ENCODE data around the gene METTL16.

METTL16 gene

DNA sequence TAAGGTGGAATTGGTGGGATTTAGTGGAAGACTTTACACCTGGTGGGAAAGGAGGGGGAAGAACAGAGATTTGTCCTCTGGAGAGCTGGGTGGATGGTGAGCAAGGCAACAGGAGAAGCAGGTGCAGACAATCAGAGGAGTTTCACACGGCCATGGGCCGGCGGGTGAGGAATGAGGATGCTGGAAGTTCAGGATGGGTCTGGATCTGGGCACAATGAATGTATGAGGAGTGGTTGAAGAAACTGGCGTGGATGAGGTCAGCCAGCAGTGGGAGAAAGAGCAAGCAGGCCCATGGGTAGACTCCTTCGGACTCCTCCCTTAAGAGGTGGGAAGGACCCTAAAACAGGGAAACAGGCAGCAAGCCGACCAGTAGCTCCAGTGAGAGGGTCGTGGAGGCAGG, 100.7 kb downstream of the METTL16 start:
- H3K27ac ChIP-seq, result no peak overlapping the region
- no peaks in the 10 kb centered on the region for H3K36me3 ChIP-seq (ENCODE audit: insufficient read depth)
- H3K4me1 ChIP-seq (ENCODE audit: low read depth, poor library complexity, severe bottlenecking), result no peaks in the 10 kb centered on the region

DNA sequence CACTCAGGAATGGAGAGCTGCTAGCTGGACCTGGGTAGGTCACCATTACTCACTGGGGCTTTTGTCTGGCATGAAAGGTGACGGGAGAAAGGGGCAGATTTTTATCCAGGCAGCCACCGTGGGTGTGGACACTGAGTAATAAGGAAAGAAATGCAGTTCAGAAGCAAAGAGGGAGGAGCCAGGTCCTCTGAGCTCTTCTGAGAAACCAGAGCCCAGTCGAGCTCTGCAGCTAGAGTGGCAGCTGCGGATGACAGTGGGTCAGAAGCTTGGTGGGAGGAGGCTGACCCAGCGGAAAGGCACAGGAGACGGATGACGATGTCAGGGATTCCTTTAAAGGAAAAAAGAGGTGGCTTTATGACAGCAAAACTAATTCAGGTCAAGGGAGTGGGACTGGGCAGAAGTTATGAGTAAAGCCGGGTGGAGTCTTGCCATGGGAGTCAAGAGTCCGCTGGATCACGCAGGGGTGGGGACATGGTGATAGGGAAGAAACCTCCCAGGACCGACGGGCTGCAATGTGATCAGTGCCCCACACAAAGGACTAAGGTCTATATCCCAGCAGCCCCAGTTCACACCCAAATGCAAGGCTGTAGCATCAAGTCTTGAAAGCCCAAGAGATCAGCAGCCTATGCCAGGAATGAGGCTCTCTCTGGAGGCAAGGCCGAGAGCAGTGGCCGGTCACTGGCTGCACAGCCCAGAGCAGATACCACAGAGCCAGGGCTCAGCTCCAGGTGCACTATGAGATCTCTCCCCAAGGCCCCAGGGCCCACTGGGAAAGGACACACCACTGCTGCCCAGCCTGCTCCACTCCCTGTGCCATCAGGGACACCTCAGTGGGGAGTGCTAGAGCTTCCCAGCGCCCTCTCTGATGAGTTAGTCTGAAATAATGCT, 104.5 kb downstream of the METTL16 start:
- no peak overlapping the region for H3K9ac ChIP-seq
- H2AFZ ChIP-seq (ENCODE audit: low read depth), result no peak overlapping the region
- no peak for TF ChIP-seq CTCF (conservative IDR thresholded peaks at IDR 0.05; ENCODE audit: low read depth, low read length)
- no peaks in the 10 kb centered on the region for H4K20me1 ChIP-seq (ENCODE audit: insufficient read depth)
- H3K79me2 ChIP-seq (ENCODE audit: insufficient read depth, low read depth), result no peaks in the 10 kb centered on the region
- H3K4me1 ChIP-seq (ENCODE audit: low read depth, poor library complexity, severe bottlenecking), result no peaks in the 10 kb centered on the region
- no peak overlapping the region for H3K27ac ChIP-seq
- H3K4me2 ChIP-seq, result no peak overlapping the region
- H3K4me3 ChIP-seq (IDR thresholded peaks at IDR 0.05; ENCODE audit: insufficient read depth, low read depth, low read length), result no peak overlapping the region
- no peaks in the 10 kb centered on the region for H3K36me3 ChIP-seq (ENCODE audit: insufficient read depth)
- H3K27me3 ChIP-seq (ENCODE audit: insufficient read depth, low read depth), result no peaks in the 10 kb centered on the region

More for the DNA sequence above, 100.7 kb downstream of the METTL16 start:
- H4K20me1 ChIP-seq (ENCODE audit: insufficient read depth), result no peaks in the 10 kb centered on the region
- H2AFZ ChIP-seq (ENCODE audit: low read depth), result no peak overlapping the region
- no peak overlapping the region for H3K9ac ChIP-seq
- H3K27me3 ChIP-seq (ENCODE audit: insufficient read depth, low read depth), result no peaks in the 10 kb centered on the region
- no peak overlapping the region for H3K4me3 ChIP-seq (IDR thresholded peaks at IDR 0.05; ENCODE audit: insufficient read depth, low read depth, low read length)
- H3K4me2 ChIP-seq, result no peak overlapping the region
- H3K79me2 ChIP-seq (ENCODE audit: insufficient read depth, low read depth), result no peaks in the 10 kb centered on the region
- no peak for TF ChIP-seq CTCF (conservative IDR thresholded peaks at IDR 0.05; ENCODE audit: low read depth, low read length)

GRCh38 chr17:2406271-2406902, 105.3 kb downstream of the METTL16 start:
- no peak overlapping the region for H3K9ac ChIP-seq
- no peaks in the 10 kb centered on the region for H3K27me3 ChIP-seq (ENCODE audit: insufficient read depth, low read depth)
- no peak overlapping the region for H3K27ac ChIP-seq
- no peak overlapping the region for H2AFZ ChIP-seq (ENCODE audit: low read depth)
- H3K36me3 ChIP-seq (ENCODE audit: insufficient read depth), result no peaks in the 10 kb centered on the region
- H4K20me1 ChIP-seq (ENCODE audit: insufficient read depth), result no peaks in the 10 kb centered on the region
- no peak for TF ChIP-seq CTCF (conservative IDR thresholded peaks at IDR 0.05; ENCODE audit: low read depth, low read length)
- H3K4me1 ChIP-seq (ENCODE audit: low read depth, poor library complexity, severe bottlenecking), result no peaks in the 10 kb centered on the region
- no peak overlapping the region for H3K4me3 ChIP-seq (IDR thresholded peaks at IDR 0.05; ENCODE audit: insufficient read depth, low read depth, low read length)
- no peak overlapping the region for H3K4me2 ChIP-seq
- no peaks in the 10 kb centered on the region for H3K79me2 ChIP-seq (ENCODE audit: insufficient read depth, low read depth)

DNA sequence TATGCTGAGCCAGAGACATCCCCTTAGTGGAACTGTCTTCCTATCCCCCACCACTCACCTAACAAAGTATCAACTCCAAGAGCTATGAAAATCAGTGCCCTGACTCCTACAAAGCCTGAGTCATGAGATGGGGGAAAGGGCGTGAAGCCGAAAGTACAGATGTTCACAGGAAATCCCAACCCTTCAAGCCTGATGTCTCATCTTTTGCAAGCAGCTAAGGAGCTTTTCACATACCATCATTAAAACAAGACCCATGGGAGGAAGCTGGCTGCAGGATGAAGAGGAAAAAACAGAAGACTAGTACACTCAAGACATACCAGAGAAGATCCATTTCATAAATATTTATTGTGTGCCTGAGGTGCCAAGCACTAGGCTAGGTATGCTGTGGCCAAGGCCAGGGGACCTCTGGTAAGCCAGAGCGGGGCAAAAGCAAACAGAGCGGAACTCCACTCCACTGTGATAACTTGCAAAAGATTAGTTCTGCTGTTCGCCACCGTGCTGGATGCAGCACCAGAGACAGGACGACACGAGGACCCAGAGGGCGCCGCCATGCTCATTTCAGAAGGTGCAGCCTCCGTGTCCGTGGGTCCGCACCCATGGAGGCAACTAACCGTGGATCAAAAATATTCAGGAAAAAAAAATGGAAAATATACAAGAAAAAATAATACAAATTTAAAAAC, 106.3 kb downstream of the METTL16 start:
- Histone ChIP-seq H3K4me3 (IDR thresholded peaks at IDR 0.05; ENCODE audit: insufficient read depth, low read depth, low read length) (no peak overlapping the region), H3K79me2 (ENCODE audit: insufficient read depth, low read depth) (no peaks in the 10 kb centered on the region), H3K4me2 (no peak overlapping the region), H3K27me3 (ENCODE audit: insufficient read depth, low read depth) (no peaks in the 10 kb centered on the region), H3K27ac (no peak overlapping the region), H2AFZ (ENCODE audit: low read depth) (no peak overlapping the region), H3K4me1 (ENCODE audit: low read depth, poor library complexity, severe bottlenecking) (no peaks in the 10 kb centered on the region), H3K36me3 (ENCODE audit: insufficient read depth) (no peaks in the 10 kb centered on the region), H4K20me1 (ENCODE audit: insufficient read depth) (no peaks in the 10 kb centered on the region), H3K9ac (no peak overlapping the region)
- TF ChIP-seq CTCF (conservative IDR thresholded peaks at IDR 0.05; ENCODE audit: low read depth, low read length), result no peak

All from KMS-11 (cell line).